NCI-H524 (cell line): ENCODE data around the gene IHH.

Source experiments
- DNase-seq, 2 experiments: peaks; one replicate each; lab custom pipeline; 2025; lab: John Stamatoyannopoulos, UW

The IHH gene

DNA sequence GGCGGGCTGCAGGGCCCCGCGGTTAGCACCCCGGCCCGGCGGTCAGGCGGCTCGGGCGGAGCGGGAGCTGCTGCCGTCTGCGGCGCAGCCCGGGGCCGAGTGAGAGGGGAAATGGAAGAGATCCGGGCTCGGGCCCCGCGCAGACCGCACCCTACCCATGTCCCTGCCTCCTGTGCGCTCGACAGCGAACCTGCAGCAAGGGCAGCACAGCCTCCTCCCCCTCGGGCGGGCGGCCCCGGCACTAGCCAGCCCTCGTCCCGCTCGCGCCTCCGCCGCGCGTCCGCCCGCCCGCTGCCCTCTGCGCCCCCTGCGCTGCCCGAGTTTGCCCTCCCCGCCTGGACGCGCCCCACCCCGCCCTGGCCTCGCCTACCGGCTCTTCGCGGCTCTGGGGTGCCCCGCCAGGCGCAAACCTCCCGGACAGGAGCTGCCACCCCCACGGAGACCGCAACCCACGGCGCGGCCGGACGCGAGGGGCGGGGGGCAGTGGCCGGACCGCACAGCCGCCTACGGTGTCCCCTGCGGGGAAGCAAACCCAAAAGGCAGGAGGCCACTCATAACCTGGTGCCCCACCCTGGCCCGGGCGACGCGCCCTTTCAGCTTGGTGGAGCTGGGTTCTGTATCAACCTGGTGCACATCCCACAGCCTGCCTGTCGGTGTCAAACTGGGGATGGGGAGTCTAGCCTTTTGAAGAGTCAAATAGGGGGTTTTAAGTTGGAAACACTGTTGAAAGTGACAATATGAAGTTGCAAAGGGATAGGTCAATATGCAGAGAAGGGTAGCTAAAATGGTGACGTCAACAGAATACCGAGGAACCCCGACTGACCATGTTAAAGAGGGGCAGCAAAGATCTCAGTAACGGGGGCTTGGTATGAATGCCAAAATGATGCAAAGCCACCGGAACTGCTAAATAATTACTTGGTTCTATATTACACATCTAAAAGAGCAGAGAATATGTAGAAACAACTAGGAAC lies at the start of gene IHH:
IHH (minus strand) TSS at position 101 of the 971 bp plus-strand sequence. CDS start 454 bp downstream, outside the sequence.
- peak in 1 of 2 experiments; percentile 29 for DNase-seq

DNA sequence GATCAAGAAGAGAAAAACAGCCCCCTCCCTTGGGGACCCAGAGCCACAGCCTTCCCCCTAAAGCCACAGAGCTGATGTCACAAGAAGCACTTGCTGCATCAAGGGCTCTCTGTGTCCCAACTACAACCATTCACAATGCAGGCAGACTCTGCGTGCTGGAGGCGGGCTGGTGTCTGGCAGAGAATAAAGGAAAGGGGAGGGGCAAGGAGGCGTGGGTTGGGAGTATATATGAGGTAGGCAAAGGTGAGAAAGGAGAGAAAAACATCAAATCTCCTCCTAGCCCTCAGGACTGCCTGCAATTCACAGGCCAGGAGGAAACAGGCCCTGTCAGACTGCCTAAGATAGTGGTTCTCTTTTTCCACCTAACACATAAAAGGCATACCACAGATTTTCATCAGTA lies 48.8 kb upstream of the IHH start:
- DNase-seq: no peak

DNA sequence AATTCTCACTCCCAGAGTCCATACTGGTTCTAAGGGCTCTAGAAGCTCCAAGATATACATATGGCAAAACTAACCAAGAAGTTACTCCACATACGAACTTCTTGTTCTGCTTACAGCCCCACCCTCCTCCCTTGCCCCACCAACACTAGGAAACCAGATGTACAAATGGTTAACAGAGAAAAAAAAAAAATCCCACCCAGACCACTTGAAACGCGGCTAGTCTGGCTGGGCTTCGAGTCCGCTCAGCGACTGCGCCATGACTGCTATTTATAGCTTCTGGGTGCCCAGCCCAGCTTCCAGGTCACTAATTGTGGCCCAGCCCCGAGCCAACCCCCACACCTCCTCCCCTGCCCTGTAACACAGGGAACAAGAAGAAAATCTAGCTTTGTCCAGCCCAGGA lies 47.0 kb upstream of the IHH start:
- no peak for DNase-seq

DNA sequence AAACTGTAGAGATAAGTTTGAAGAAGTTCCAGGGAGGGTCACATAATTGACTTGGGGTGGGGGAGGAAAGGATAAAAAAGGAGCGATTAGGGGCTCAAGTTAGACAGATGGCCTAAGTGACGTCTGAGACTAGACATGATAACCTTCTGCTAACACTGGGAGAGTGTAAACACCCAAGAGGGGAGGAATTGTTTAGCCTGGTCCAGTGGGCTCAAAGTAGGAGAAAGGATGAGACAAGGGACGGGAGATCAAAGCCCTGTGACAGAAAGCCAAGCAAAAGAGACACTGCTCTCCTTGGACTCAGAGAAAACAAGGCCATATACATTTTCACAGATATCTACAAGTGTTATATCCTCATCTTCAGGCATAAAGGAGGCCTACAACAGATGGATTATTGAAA lies 45.5 kb upstream of the IHH start:
- peak; percentile 26 to 77 for DNase-seq

DNA sequence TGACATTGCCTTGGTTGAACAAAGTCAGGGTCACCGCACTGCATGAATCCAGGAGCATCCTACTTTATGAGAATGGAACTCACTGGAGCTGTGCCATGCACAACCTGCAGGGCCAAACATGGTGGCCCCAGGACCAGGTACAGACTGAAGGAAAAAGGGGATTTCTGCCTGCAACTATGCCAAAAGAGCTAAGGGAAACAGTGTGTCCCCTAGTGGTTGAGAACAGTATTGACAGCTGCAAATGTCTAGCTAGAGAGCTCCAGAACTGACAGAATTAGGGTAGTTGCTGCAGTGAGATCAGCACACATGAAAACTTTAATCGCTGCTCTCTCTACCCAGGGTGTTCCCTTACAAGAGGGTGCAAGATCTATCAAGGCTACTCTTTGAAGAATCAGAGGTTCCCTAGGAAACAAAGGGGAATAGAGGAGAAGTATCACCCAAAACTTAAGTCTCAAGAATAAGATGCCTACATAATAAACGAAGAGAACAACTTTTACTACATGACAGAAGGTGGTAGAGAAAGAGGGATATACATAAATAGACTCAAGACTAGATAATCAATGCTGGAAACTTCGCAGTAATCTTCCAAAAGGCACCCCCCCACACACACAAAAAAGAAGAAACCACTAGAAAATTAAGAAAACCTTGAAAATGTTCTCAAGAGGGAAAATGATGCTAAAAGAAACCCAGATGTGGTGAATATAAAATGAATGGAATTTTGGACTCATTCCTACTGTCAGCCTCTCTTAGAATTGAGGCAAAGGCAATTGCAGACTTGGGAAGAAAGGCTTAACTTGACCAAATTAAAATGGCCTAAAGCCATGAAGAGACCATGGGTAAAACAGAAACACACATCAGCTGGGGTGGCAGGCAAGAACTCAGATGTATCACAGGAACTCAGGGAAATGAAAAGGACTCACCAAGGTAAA lies 43.6 kb upstream of the IHH start:
- peak in 1 of 2 experiments; percentile 46 for DNase-seq

DNA sequence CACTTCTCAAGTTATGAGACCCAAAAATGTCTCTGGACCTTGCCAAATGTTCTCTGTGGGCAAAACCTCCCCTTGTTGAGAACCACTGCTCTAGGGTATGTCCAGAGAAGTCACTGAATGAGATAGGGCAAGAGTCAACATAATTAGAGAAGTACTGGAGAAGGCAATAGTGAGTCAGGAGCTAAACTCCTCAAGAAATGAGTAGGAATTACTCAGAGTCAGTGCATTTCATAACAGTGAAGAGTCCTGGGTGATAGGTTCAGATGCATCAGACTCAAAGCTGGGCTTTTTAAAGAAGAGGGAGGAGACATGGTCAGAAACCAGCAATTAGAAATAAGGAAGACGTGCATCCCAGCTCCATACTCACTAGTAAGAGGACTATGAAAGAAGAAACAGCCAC lies 38.6 kb upstream of the IHH start:
- DNase-seq: no peak

DNA sequence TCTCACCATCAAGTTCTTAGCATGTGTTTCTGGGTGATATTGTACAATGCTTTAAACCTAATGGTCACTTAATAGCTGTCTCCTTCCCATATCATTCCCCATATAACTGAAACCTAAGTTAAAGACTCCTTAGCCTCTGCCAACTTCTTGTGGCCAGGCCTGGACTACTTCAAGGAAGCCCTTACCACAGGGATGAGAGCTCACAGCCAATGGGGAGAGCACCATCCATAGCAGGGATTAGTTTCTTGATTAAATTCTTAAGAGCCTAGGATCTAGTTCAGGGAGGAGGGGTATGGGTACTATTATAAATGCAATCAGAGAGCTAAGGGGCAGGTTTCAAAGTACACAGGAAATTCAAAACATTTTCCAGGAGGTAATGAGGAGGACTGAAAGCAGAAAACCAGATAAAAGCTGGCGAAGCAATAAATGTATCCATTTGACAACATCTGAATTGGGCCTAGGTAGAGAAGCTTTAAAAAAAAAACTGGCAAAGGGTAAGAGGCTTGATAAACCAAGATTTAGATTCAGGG lies 34.8 kb upstream of the IHH start:
- DNase-seq: no peak

DNA sequence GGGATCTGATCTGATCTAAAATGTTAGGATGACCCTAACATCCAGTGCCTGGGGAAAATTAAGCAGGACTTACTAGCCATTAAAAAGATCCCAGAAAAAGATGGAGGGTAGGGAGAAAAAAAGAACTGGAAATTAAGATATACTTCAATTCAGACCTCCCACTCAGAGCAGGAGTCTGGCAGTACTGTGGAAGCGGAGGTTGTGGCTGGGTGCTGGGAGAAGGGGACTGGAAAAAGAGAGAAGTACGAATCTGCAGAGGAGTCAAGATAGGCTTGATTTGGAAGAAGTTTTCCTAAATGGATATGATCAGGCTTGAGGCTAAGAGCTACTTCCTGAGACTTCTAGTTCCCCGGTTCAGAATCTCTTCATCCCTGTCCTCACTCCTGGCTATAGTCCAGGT lies 33.5 kb upstream of the IHH start:
- no peak for DNase-seq

DNA sequence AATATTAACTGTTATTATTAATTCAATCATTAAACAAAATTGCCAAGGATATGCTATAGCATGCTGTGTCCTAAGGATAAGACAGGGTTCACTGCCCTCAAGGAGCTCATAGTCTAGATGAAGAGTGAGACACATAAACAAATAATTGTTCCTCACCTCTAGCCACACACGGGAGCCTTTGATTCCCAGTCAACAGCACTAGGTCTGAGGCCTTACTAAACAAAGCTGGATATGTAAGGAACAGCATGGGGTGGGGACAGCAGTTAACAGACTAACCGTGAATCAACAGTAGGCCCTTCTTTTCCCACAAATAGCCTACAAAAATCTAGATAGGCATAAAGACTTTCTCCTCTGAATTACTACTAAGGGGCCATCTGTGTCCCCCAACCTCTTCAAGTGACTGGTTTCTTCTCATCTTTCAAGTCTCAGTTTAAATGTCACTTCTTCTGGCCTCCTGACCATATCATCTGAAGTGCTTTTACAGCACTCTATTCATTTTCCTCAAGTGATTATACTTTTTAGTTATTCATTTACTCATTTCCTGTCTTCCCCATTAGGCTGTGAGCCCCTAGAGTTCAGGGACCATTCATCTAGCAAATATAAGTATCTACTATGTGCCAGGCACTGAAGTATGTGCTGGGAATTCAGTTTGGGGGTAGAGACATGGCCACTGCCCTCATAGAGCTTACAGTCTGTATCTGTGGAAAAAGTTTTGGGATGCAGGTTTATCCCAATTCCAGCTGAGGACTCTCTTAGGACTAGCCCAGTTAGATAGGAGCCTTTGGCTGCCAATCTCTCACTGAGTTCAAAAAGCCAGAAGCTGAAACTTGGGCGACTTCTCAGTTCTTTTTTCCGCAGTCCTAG lies 29.9 kb upstream of the IHH start:
- DNase-seq: no peak

DNA sequence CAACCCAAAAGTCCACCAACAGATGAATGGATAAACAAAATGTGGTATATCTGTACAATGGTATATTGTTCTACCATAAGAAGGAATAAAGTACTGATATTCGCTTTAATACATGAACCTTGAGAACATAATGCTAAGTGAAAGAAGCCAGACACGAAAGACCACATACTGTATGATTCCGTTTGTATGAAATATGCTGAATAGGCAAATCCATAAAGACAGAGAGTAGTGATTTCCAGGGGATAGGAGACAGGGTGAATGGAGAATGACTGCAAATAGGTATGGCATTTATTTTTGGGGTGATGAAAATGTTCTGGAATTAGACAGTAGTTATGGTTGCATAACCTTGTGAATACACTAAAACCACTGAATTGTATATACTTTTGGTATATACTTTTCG lies 28.6 kb upstream of the IHH start:
- DNase-seq: no peak

DNA sequence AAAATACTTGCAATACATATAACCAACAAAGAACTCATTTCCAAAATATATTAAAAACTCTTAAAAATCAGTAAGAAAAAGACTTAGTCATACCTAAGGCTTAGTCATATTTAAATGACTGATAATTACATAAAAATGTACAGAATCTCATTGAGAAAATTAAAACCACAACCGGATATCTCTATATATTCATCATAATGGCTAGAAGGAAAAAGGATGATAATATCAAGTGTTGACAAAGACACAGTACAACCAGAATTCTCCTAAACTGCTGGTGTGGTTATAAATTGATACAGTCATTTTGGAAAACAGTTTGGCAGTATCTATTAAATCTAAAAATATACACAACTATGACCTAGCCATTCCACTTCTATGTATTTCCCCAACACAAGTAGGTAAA lies 27.1 kb upstream of the IHH start:
- DNase-seq: no peak

DNA sequence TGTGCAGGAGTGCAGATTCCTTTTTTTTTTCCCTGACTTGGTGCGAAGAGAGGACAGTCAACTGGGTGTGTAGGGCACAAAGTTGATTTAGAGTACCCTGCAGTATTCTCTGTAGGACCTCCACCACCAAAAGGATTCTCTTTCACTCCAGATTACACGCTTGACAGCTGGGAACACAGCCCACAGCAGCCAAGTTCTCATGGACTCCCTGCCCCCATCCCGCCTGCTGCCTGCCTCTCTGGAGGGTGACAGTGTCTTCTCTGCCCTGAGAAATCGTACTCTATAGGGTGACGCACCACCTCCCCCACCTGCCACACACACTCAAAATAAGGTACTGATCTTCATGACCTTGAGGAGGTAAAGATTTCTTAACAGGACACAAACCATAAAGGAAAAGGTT lies 26.6 kb upstream of the IHH start:
- peak; percentile 42 to 68 for DNase-seq

DNA sequence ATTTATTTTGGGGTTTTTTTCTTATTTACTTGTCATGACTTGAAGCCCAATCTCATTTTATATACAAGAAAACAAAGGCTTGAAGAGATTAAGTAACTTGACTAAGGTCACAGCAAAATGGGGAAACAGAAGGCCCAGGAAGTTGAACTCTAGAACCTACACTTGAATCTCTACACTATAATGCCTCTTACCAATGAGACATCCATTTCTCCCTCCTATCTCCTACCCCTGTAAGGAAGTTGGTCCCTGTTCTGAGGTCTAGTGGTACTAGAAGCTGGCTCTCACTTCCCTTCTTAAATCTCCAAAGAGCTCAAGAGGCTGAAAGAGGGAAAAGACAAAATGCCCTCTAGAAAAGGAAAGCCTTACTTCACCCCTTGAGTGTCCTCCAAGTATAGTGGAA lies 25.5 kb upstream of the IHH start:
- no peak for DNase-seq

DNA sequence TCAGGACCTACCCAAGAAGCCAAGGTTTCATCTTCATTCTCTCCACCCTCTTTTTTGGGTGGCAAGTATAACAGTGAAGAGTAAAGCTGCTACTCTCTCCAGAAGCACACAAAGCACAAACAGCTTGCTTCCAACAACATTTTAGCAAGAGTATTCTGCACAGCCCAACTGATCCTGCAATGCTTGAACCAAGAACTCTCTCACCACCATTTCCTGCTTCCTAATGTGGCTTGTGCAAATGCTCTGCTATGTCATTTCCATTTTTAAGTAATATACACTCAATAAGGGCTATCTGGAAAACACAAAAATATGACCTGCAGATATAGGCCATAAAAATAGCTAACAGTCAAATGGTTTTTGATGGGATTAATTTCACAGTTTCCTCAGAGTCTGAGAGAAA lies 24.1 kb upstream of the IHH start:
- DNase-seq: no peak

DNA sequence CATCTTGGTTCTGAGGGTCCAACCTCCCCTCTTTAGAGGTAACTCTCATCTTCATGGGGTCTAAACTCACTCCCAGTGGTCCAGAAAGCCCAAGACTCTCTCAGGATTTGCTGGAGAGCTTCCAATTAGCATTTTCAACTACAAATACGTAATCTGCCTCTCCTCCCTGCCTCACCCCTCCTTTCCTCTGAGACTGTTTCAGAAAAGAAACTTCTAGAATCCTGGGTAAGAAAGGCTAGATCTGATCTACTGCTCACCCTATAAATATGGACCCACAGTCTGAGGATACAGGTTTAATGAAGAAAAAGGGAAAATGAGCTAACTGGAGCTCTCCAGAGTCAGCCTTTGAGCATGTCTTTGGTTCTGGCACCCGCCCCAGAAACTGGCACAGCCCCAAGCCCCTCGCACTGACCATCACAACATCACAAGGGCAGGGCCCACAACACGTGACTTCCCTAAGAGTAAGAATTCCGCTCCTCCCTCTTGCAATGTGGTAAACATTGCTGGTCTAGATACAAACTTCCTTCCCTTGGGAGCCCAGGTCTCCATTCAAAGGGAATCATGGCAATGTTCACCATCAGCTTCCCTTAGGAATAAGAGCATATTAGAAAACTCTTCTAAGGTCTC lies 21.7 kb upstream of the IHH start:
- DNase-seq: no peak

DNA sequence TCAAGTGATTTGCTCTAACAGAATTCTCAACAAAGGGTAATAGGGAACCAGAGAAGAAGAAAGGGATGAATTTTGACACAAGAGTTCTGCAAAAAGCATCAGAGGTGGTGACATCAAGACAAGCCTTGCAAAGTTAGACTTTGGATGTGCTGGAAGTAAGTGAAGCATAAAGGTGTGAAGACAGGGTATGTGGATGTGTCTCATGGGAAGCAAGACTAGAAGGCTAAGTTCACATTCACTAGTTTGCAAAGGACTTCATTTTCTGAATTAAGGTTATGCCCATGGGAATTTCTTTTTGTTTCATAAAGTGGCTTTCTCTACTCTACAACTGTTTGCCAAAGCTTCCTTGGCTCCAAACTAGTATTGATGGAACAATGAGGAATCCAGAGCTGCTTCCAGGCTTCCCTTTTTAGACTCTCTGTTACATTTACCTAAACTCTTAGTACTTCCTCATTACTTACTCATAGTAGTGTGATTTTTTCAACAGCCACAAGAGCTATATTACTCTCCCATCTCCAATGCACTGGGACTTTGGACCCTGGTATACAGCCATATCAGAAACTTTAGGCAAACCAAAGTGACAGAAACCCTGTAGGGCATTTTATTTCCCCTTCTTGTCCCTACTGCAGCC lies 21.1 kb upstream of the IHH start:
- no peak for DNase-seq

DNA sequence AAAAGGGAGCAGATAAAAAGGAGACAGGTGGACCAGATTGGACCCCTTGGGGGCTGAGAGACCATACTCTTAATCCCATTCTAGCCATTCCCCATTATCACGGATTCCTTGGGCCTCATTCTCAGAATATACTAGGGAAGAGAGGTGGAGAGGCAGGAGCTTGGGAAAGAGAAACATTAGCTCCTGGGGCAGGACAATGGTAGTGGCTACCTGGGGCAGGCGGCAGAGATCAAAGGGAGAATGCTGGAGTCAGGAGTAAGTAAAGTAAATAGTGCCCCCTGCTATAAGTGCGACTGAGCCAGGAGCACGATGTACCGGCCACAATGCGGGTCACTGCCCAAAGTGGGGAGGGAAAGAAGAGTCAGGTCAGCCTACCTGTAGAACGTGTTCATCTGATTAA lies 20.4 kb upstream of the IHH start:
- no peak for DNase-seq

DNA sequence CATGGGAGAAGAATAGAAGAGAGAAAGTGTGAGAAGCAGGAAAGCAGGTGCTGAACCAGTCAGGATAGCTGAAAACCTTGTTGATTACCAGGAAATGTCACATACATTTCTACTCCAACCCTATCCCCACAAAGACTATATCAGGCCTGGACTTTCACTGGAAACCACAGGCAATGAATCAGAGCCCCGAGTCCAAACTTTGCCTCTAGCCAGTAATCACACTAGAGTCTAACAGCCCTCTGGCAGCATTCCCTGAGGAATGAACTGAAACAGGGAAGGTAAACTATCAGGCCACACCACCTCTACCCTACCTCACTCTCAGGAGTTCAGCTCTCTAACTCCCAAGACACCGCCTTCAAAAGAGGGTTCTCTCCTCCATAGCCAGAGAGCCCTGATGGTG lies 18.7 kb upstream of the IHH start:
- DNase-seq: no peak

DNA sequence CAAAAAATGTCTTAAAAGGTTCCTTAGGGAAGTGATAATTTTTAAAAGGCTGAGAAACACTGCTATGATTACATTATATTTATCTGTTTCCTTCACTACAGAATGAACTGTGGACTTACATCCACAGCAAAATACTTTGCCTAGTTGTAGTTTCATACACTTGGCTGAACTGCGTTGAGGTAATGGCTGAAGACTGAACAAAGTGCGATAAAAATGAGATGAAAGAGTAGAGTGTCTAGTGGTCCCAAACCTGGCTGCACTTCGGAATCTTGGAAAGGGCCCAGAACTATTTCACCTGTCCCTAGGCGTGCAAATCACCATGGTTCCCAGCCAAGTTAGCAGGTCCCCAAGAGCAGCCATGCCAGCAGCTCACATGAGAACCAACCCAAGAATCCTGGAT lies 18.2 kb upstream of the IHH start:
- DNase-seq: no peak

DNA sequence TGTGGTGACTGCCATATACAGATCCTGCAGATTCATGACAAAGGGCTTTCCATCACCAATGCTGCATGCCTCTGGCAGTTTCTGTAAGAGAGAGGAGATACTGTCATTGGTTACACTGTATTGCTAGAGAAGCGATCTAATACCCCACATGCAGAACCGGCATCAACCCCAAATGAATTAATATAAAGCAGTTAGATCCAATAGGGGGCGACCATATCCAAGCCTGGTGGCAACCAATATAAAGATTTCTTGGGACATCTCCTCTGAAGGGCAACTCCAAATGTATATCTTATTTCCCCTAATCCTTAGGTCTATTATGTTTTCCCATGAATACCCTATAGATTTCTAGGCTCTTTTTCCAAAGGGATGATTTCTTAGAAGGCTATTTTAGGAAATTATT lies 17.4 kb upstream of the IHH start:
- DNase-seq: no peak

DNA sequence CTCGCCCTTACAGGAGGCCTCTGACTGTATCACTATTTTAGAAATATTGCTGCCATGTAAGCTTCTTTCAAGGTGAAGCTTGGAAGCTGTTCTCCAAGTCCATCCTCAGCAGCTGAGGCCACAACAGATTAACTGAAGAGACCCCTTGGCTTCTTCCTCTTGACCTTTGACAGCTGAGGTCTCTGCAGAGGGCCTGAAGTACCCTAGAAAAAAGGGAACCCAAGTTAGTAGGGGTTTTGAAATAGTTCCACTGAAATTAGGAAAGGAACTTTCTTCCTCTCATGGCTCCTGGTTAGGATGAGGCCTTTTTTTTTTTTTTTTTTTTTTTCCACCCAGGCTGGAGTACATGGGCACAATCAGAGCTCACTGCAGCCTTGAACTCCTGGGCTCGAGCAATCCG lies 15.5 kb upstream of the IHH start:
- DNase-seq: no peak
